Endothelial cell of umbilical vein (primary cell): ENCODE measurements around the gene CKAP2. TPM values are rescaled to one million over a fixed set of nuclear protein-coding genes. Genes with fewer than 3 reads are reported as not detected.
"Not testable (repeated sequence)": the region's sequence is repeated elsewhere in the genome, so short reads cannot be mapped to it uniquely, and the experiment has no call there.

Source experiments
- BruUV-seq: library from RNA; stranded (reverse); fragments of 400-500 nt; replicated peaks from 2 replicates; lab custom pipeline; 2021; lab: Mats Ljungman, UMichigan
- CTCF ChIA-PET: fragments of 300-600, 350-600 bp; sonication (Branson Sonifier 250); formaldehyde crosslinking; loops from one replicate; lab custom pipeline; 2021; ENCODE audit warnings: antibody characterized with exemption, inconsistent platforms; lab: Charles Lee
- POLR2A ChIA-PET: fragments of 300-600, 350-600 bp; sonication (Branson Sonifier 250); formaldehyde crosslinking; loops from one replicate; lab custom pipeline; 2021; ENCODE audit warnings: antibody characterized with exemption, inconsistent platforms; lab: Charles Lee
- DNase-seq: peaks from one replicate; pipeline ENCODE4 v3.0.0-alpha.2; 2011; ENCODE audit warnings: low read depth, low spot score
- FAIRE-seq: peaks from 2 replicates; lab custom pipeline; 2011; peaks lifted over from hg19 to GRCh38; lab: Jason Lieb, UNC
- H2AFZ ChIP-seq: 2 replicates; pipeline ENCODE4 v1.6.0; 2012; ENCODE audit warnings: low read depth, low read length, control low read depth, inconsistent platforms
- H3K27ac ChIP-seq: 2 replicates; pipeline ENCODE4 v1.5.1; 2011; ENCODE audit warnings: low read depth, mild to moderate bottlenecking, control low read depth, low read length, moderate library complexity; ENCODE audit not compliant: insufficient read depth
- H3K27me3 ChIP-seq, 2 experiments: 2 replicates each; pipeline versions ENCODE4 v1.6.0 to v1.6.1; 2011; ENCODE audit warnings: low read length in 2 of 2, mixed read lengths in 1 of 2; ENCODE audit not compliant: control insufficient read depth in 2 of 2, insufficient read depth in 2 of 2
- H3K36me3 ChIP-seq, 2 experiments: 2 replicates in 1 of 2; 3 replicates in 1 of 2; pipeline ENCODE4 v1.5.1; 2011; ENCODE audit warnings: low read length in 2 of 2, mild to moderate bottlenecking in 1 of 2, moderate library complexity in 1 of 2; ENCODE audit not compliant: control insufficient read depth in 2 of 2, insufficient read depth in 2 of 2; ENCODE audit errors: extremely low read depth in 1 of 2
- H3K4me1 ChIP-seq: 3 replicates; pipeline ENCODE4 v1.5.1; 2011; ENCODE audit warnings: mild to moderate bottlenecking, low read length; ENCODE audit not compliant: control insufficient read depth, insufficient read depth; ENCODE audit errors: extremely low read depth
- H3K4me2 ChIP-seq: 2 replicates; pipeline ENCODE4 v1.6.1; 2011; ENCODE audit warnings: low read length, control low read depth, mixed read lengths; ENCODE audit not compliant: insufficient read depth
- H3K4me3 ChIP-seq, 3 experiments: fragments of 200-600 bp in 1 of 3; sonication (generic), shearing (Covaris generic) in 1 of 3; replicated peaks in 1 of 3; 2 replicates each; pipeline ENCODE4 v1.5.1; 2011 to 2016; ENCODE audit warnings: control low read depth in 3 of 3, low read length in 3 of 3, mild to moderate bottlenecking in 2 of 3, inconsistent platforms in 1 of 3, low read depth in 1 of 3, moderate library complexity in 1 of 3; ENCODE audit not compliant: insufficient read depth in 1 of 3
- H3K79me2 ChIP-seq: 2 replicates; pipeline ENCODE4 v1.6.0; 2012; ENCODE audit warnings: low read length, inconsistent platforms; ENCODE audit not compliant: control insufficient read depth, insufficient read depth
- H3K9ac ChIP-seq: replicated peaks from 2 replicates; pipeline ENCODE3; 2011; ENCODE audit warnings: low read length, control low read depth; ENCODE audit not compliant: insufficient read depth; ENCODE audit errors: extremely low read depth
- H3K9me1 ChIP-seq: replicated peaks from 3 replicates; pipeline ENCODE4 v1.6.0; 2011; ENCODE audit warnings: mild to moderate bottlenecking, low read length; ENCODE audit not compliant: control insufficient read depth, insufficient read depth; ENCODE audit errors: extremely low read depth
- H3K9me3 ChIP-seq: replicated peaks from 2 replicates; pipeline ENCODE4 v1.5.1; 2012; ENCODE audit warnings: low read length, inconsistent platforms; ENCODE audit not compliant: control insufficient read depth, insufficient read depth
- H4K20me1 ChIP-seq: replicated peaks from 2 replicates; pipeline ENCODE3; 2011; ENCODE audit warnings: mild to moderate bottlenecking, low read length; ENCODE audit not compliant: control insufficient read depth, insufficient read depth; ENCODE audit errors: extremely low read depth
- EZH2 ChIP-seq: IDR thresholded peaks from 2 replicates; pipeline ENCODE4 v1.6.1; 2012; ENCODE audit warnings: borderline replicate concordance, low read depth, mild to moderate bottlenecking, moderate library complexity, low read length, inconsistent platforms; ENCODE audit not compliant: severe bottlenecking
- dilution Hi-C: fragments of 300-500 bp; cut with MboI; formaldehyde crosslinking; loops from one replicate; pipeline ENCODE4 v1.15.0; 2019; ENCODE audit warnings: low sequenced_read_pairs; ENCODE audit not compliant: extremely low pct_ligation_motif_present
- intact Hi-C: fragments of 100-400 bp; cut with micrococcal nuclease; formaldehyde crosslinking; loops from one replicate; pipeline ENCODE4 v1.10.0; 2022
- polyA plus RNA-seq, 4 experiments: library from polyadenylated mRNA; depleted of rRNA in 3 of 4; stranded (reverse) in 3 of 4; unstranded in 1 of 4; fragments of >200 nt; gene quantifications; 2 replicates each; pipeline versions ENCODE4 v1.2.1 to v1.2.3, GENCODE V29; 2011 to 2012; ENCODE audit warnings: missing spikeins in 1 of 4
- total RNA-seq: library from RNA; stranded (reverse); gene quantifications from 2 replicates; pipeline ENCODE4 v1.2.3, GENCODE V29; 2021

The CKAP2 gene
- total and polyA plus RNA-seq, 2 donors (not counting 3 experiments of a cell fraction or from before 2014, with no cell fraction given), result 9.2 to 72.1 TPM

DNA sequence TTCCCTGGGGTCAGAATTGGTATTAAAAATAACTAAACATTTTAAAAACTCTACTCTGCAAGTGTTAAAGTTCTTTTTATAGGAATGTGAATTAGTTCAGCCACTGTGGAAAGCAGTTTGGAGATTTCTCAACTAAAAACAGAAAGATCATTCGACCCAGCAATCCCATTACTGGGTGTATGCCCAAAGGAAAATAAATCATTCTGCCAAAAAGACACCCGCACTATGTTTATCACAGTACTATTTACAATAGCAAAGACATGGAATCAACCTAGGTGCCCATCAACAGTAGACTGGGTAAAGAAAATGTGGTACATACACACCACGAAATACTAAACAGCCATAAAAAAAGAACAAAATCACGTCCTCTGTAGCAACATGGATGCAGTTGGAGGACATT, 48.6 kb upstream of the CKAP2 start:
- no peaks in the 10 kb centered on the region for H4K20me1 ChIP-seq
- H3K79me2 ChIP-seq, result peaks cover 19% of the 10 kb centered on the region
- ChIA-PET CTCF (interaction anchor here (2.4 to 11.9 kb wide), 2 partner anchors 22 to 43 kb away, joined by 13 to 142 read pairs; partner anchors contain the start of gene VPS36), POLR2A (no interaction called here)
- peak overlapping the region; percentile 99 for H3K4me2 ChIP-seq
- no peak for TF ChIP-seq EZH2
- H3K27me3 ChIP-seq, result no peaks in the 10 kb centered on the region
- H3K4me3 ChIP-seq, result peak overlapping the region in 1 of 3 experiments; percentile 99
- dilution Hi-C loops, result no loop called here
- H3K9me1 ChIP-seq, result no peaks in the 10 kb centered on the region
- no peaks in the 10 kb centered on the region for H3K9me3 ChIP-seq
- H3K36me3 ChIP-seq, result peaks cover 0 to 3% of the 10 kb centered on the region in 2 experiments
- no peak overlapping the region for H2AFZ ChIP-seq
- peak overlapping the region; percentile 62 for H3K27ac ChIP-seq
- intact Hi-C loops, result loop anchor here (1.0 kb wide), 1 partner anchor 22 kb away; no protein-coding TSS in a partner anchor
- peaks cover 21% of the 10 kb centered on the region for H3K4me1 ChIP-seq
- H3K9ac ChIP-seq, result no peak overlapping the region
- BruUV-seq, result no TSS peak
- DNase-seq (no peak), FAIRE-seq (no peak)

DNA sequence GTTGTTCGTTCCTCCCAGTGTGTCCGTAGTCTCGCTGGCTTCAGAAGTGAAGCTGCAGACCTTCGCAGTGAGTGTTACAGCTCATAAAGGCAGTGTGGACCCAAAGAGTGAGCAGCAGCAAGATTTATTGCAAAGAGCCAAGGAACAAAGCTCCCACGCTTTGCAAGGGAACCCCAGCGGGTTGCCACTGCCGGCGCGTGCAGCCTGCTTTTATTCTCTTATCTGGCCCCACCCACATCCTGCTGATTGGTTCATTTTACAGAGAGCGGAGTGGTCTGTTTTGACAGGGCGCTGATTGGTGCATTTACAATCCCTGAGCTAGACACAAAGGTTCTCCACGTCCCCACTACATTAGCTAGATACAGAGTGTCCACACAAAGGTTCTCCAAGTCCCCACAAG, 47.8 kb upstream of the CKAP2 start:
- H3K27me3 ChIP-seq, H2AFZ ChIP-seq, intact Hi-C loops, H3K4me2 ChIP-seq, BruUV-seq, H3K9me3 ChIP-seq, H3K4me3 ChIP-seq, H3K27ac ChIP-seq, FAIRE-seq, H3K9me1 ChIP-seq, H3K9ac ChIP-seq, dilution Hi-C loops, H4K20me1 ChIP-seq, POLR2A ChIA-PET, H3K36me3 ChIP-seq, DNase-seq: not testable (repeated sequence)
- CTCF ChIA-PET, result interaction anchor here (2.4 to 11.9 kb wide), 2 partner anchors 21 to 42 kb away, joined by 13 to 142 read pairs; partner anchors contain the start of gene VPS36
- H3K4me1 ChIP-seq, result peaks cover 21% of the 10 kb centered on the region
- H3K79me2 ChIP-seq, result peaks cover 15% of the 10 kb centered on the region

DNA sequence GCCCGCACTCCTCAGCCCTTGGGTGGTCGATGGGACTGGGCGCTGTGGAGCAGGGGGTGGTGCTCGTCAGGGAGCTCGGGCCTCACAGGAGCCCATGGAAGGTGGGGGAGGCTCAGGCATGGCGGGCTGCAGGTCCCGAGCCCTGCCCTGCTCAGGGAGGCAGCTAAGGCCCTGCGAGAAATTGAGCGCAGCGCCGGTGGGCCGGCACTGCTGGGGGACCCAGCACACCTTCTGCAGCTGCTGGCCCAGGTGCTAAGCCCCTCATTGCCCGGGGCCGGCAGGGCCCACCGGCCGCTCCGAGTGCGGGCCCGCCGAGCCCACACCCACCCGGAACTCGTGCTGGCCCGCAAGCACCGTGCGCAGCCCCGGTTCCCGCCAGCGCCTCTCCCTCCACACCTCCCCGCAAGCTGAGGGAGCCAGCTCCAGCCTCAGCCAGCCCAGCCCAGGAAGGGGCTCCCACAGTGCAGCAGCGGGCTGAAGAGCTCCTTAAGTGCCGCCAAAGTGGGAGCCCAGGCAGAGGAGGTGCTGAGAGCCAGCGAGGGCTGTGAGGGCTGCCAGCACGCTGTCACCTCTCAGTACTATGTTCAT, 47.1 kb upstream of the CKAP2 start:
- not testable (repeated sequence) for FAIRE-seq
- CTCF ChIA-PET, result interaction anchor here (2.4 to 11.9 kb wide), 2 partner anchors 20 to 41 kb away, joined by 13 to 142 read pairs; partner anchors contain the start of gene VPS36

More for the DNA sequence above, 47.1 kb upstream of the CKAP2 start:
- H3K9me1 ChIP-seq, H2AFZ ChIP-seq, H3K4me2 ChIP-seq, H3K9ac ChIP-seq, H3K4me3 ChIP-seq, H3K9me3 ChIP-seq, H3K27me3 ChIP-seq, dilution Hi-C loops, intact Hi-C loops, BruUV-seq, H3K36me3 ChIP-seq, POLR2A ChIA-PET, H4K20me1 ChIP-seq, H3K27ac ChIP-seq, DNase-seq: not testable (repeated sequence)
- Histone ChIP-seq H3K79me2 (peaks cover 11% of the 10 kb centered on the region), H3K4me1 (peaks cover 21% of the 10 kb centered on the region)
